Stimulated activated CD8-positive, alpha-beta memory T cell treated with anti-CD3 and anti-CD28 coated beads, Interleukin-2, amount 100 ng/mL, for 48 hours (primary cell): ENCODE measurements around the gene ACADS.

ENCODE experiments used
- DNase-seq, 2 donors: peaks; one replicate each; pipeline ENCODE4 v3.0.0-alpha.2; 2020; ENCODE audit warnings: low read depth in 2 of 2

Gene ACADS, protein sequence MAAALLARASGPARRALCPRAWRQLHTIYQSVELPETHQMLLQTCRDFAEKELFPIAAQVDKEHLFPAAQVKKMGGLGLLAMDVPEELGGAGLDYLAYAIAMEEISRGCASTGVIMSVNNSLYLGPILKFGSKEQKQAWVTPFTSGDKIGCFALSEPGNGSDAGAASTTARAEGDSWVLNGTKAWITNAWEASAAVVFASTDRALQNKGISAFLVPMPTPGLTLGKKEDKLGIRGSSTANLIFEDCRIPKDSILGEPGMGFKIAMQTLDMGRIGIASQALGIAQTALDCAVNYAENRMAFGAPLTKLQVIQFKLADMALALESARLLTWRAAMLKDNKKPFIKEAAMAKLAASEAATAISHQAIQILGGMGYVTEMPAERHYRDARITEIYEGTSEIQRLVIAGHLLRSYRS

GRCh38 chr12:120725659-120726509 is at the start of gene ACADS:
ACADS (plus strand) TSS chr12:120725826; CDS start chr12:120725886, 60 bp downstream.
- peak; percentile 90 to 91 for DNase-seq

DNA sequence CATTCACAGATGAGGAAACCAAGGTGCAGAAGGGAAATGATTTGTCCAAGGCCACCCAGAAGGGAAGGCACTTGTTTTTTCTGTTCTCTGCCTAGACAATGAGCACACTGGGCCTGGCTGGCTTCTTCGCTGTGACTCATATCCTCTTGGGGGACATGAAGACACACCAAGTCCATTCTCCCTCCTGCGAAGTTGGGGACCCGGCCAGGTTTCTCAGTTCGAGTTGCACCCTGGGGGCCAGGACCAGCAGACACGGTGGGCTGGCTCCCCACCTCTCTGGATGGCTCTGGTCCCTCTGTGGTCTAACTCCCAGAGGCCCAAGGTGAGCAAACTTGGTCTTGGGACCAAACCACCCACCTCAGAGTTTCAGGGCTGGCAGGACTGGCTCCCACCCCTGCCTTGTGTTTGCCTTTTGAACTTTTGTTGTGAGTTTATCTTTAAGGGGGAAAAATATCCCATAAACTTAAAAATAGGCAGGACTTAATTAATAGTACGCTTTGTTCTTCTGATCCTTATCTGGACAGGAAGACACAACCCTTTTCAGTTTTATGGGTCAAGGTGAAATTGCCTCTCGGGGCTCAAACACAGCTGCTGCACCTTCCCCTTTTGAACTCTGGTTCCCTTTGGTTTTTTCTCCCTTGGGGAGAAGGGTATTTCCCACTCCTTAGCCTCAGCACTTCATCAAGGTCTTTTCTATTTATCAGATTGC is 47.7 kb upstream of the ACADS start:
- no peak for DNase-seq

DNA sequence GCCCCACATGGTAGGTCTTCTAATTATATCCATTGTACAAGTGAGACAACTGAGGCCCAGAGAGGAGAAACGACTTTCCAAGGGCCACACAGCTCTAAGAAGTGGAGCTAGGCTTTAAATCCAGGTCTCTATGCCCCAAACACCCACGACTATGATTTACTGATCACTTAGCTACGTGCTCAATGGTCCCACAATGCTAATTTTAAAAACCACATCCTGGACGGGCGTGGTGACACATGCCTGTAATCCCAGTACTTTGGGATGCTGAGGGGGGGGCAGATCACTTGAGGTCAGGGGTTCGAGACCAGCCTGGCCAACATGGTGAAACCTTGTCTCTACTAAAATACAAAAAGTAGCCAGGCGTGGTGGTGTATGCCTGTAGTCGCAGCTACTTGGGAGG is 47.1 kb upstream of the ACADS start:
- DNase-seq = no peak

GRCh38 chr12:120680165-120680738 is 45.4 kb upstream of the ACADS start:
- DNase-seq = no peak

- DNase-seq = no peak
Measured at GRCh38 chr12:120684523-120684932, 41.1 kb upstream of the ACADS start.

DNA sequence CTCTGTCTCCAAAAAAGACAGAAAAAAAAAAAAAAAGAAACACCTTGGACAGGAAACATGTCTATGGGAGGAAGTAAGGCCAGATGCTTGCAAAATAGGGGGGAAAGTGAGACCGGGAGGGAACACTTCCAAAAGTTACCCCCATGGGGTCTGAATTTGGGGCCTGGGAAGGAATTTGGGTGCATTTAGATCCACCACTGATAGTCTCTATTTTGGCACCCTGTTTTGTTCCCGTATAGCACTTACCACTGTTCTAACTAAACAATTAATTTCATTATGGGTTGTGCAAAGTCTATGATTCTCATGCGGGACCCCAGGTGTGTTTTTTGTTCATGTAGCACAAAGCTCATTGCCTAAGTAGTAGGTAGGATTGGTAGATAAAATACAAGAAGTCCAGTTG is 40.1 kb upstream of the ACADS start:
- no peak for DNase-seq

GRCh38 chr12:120686151-120686689 is 39.4 kb upstream of the ACADS start:
- peak; percentile 95 to 96 for DNase-seq

GRCh38 chr12:120686690-120687577 is 38.7 kb upstream of the ACADS start, which contains the start of gene MLEC:
MLEC (plus strand) TSS chr12:120687149; CDS start chr12:120687297, 148 bp downstream.
- peak; percentile 98 for DNase-seq

DNA sequence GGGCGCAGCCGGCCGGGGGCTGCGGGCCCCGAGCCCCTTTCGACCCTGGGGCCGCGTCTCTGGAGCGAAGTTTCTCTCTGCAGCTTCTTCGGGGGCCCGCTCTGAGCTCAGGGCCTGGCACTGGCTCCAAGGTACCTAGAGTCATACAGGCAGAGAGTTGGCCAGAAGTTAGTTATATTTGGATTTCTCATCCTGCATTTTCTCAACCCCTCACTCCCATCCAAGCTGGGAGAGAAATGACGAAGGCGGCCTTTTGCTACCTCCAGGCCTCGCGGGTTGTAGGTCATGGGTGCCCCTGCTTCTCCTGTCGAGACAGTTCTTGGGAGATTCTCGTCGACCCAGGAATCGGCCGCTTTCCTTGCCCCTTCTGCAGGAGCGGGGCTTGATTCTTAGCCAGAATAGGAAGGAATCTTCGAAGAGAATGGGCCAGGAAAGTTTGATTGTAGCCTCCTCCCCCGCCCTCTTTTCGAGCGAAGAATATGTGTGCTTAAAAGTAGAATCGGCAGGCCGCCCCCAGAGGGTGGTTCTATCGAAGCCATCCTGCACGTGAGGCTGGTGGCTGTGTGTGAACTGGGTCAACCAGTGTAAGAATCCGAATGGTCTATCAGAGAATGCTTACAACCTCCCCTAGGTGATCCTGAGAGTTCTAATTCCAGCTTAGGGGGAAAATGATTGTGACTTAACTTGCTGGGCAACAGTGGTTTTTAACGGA is 37.9 kb upstream of the ACADS start:
- no peak for DNase-seq

GRCh38 chr12:120688527-120689071 is 37.0 kb upstream of the ACADS start:
- no peak for DNase-seq

DNA sequence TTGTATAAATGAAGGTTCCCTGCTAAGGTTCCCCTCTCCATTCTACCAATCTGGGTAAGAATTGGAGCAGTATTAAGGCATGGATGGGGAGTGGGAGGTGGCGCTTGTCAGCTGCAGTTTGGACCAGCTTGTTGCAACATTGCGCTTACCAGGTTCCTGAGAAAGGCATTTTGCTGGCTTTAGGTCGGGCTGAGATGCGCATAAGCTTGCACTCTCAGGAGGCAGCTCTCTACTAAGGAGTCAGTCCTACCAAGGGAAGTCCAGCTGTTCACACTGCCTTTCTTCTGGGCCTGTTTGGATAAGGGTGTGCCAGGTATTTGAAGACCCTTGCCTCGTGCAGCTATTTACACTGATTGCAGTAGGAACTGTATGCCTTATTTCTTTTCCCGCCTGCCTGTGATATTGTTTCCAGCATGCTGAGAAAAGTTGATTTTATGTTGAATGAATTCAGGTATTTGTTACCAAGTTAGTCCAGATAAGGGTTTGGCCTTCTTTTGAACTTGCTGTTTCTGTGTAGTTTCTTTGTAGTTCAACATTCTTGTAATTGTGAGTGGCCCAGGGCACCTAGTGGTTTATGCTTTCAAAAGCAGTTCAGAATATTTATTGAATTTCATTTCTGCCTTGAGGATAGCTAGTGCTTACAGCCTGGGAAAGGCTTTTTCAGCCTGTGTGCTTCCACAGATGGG is 36.1 kb upstream of the ACADS start:
- DNase-seq = no peak

GRCh38 chr12:120690083-120690450 is 35.6 kb upstream of the ACADS start:
- no peak for DNase-seq

- DNase-seq = no peak
Measured at GRCh38 chr12:120690978-120691377, 34.6 kb upstream of the ACADS start.

GRCh38 chr12:120692524-120693033 is 33.0 kb upstream of the ACADS start:
- no peak for DNase-seq

DNA sequence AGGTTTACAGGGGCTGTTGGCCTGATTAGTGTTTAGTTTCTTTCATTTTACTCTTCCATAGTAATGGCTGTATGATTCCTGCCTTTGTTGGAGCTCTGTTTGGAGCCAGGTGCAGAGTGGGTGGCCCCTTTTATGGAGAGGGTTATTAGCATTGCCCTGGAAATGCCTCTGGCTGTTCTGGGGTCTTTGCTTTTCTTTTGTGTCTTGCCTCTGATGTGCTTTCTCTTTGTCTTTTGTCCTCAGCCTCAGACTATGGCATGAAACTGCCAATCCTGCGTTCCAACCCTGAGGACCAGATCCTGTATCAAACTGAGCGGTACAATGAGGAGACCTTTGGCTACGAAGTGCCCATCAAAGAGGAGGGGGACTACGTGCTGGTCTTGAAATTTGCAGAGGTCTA is 31.8 kb upstream of the ACADS start:
- DNase-seq = no peak

- DNase-seq = no peak
Measured at GRCh38 chr12:120696626-120697025, 29.0 kb upstream of the ACADS start.

DNA sequence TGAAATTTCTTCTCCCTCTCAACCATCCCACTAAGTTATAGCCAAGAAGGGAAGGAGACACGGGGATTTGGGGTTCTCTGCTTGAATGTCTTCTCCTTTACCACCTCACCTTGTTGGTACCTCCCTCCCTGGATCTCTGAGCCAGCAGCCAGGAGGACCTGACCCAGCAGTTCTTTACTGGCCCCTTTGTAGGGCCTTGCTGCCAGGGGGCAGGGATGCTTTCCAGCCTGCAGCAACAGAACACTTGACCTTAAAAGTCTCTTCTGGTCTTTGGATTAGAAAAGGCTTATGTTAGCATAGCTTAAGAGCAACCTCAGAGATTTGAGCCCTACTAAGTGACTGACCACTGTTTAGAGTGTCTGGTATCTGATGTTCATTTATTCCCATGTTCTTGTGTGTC is 28.3 kb upstream of the ACADS start:
- DNase-seq = no peak

- no peak for DNase-seq
Measured at GRCh38 chr12:120698665-120699064, 27.0 kb upstream of the ACADS start.

- no peak for DNase-seq
Measured at GRCh38 chr12:120699553-120699952, 26.1 kb upstream of the ACADS start.
